ENCODE measurements around the gene SLC25A30.

DNA sequence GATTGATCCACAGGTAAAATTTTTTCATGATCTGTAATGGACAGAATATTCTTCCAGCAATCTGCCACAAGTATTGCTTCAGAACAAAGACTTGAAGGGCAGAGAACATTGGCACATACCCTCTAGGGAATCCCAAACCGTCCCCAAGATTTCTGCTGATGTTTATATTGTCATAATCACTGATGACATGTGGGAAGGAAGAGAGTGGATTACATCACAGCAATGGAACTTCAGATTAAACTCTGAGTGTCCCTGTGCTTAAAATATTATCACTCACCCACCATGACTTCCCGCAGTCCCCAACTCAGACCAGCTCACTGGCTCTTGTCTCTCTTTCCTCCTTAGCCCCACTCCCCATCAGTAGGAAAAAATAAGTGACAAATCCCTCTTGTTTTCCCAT is 68.7 kb downstream of the SLC25A30 start:
- TF ChIP-seq SIN3A (IDR thresholded peaks at IDR 0.05; ENCODE audit: borderline replicate concordance, insufficient read depth, low read length) (no peak), POLR2AphosphoS5 (IDR thresholded peaks at IDR 0.05; ENCODE audit: low read depth, low read length) (no peak)
